K562 (cell line): ENCODE measurements around the gene ATP5PB. TPM values are rescaled to one million over a fixed set of nuclear protein-coding genes. Genes with fewer than 3 reads are reported as not detected.

Experiments used
- CC2D1A ChIP-seq: fragments of 450-650 bp; IDR thresholded peaks from 2 replicates; pipeline ENCODE4 v1.6.1; 2017; ENCODE audit warnings: mild to moderate bottlenecking
- CREBBP ChIP-seq: IDR thresholded peaks from one replicate; pipeline ENCODE4 v1.6.1; 2012; ENCODE audit warnings: low read depth, mild to moderate bottlenecking, control low read depth, inconsistent platforms, low read length
- DNMT1 ChIP-seq: fragments of 450-650 bp; IDR thresholded peaks from 2 replicates; pipeline ENCODE4 v1.6.1; 2016; ENCODE audit warnings: antibody characterized with exemption, mild to moderate bottlenecking
- DPF2 ChIP-seq: fragments of 450-650 bp; IDR thresholded peaks from 2 replicates; pipeline ENCODE4 v1.6.1; 2016
- FOS ChIP-seq: IDR thresholded peaks from 3 replicates; pipeline ENCODE4 v1.6.1; 2011; ENCODE audit not compliant: insufficient read length; ENCODE audit errors: extremely low read depth
- FOXJ2 ChIP-seq: fragments of 200-800 bp; sonication (Bioruptor generic); IDR thresholded peaks from 2 replicates; pipeline ENCODE4 v1.6.1; 2016; ENCODE audit warnings: missing genetic modification characterization, missing compliant biosample characterization
- HNRNPK ChIP-seq: fragments of 200-400 bp; formaldehyde crosslinking; IDR thresholded peaks from one replicate; pipeline ENCODE4 v1.6.1; 2018; ENCODE audit warnings: mild to moderate bottlenecking, low read depth, low read length; ENCODE audit not compliant: poor library complexity, severe bottlenecking
- KDM1A ChIP-seq, 2 experiments: fragments of 450-650 bp; IDR thresholded peaks; 2 replicates each; pipeline ENCODE4 v1.6.1; 2016; ENCODE audit warnings: mild to moderate bottlenecking in 2 of 2
- KLF16 ChIP-seq: IDR thresholded peaks from 2 replicates; pipeline ENCODE4 v1.6.1; 2016; ENCODE audit warnings: antibody characterized with exemption
- POLR2H ChIP-seq: IDR thresholded peaks from 2 replicates; pipeline ENCODE4 v1.6.1; 2016; ENCODE audit warnings: missing genetic modification characterization, low read depth, mild to moderate bottlenecking, control low read depth, missing compliant biosample characterization, moderate library complexity
- STAT5B ChIP-seq: fragments of 250-450 bp; sonication (Bioruptor Pico); IDR thresholded peaks from 2 replicates; pipeline ENCODE4 v1.8.0; 2021; ENCODE audit warnings: mild to moderate bottlenecking, inconsistent platforms
- XRCC4 ChIP-seq: IDR thresholded peaks from one replicate; pipeline ENCODE4 v1.6.1; 2011; ENCODE audit not compliant: insufficient read depth, insufficient read length; ENCODE audit errors: extremely low read depth
- ZBTB1 ChIP-seq: sonication (generic); formaldehyde crosslinking; IDR thresholded peaks from 2 replicates; pipeline ENCODE4 v1.8.1; 2023; ENCODE audit warnings: missing genetic modification reagents, low read depth, mild to moderate bottlenecking, borderline replicate concordance
- ZBTB26 ChIP-seq: fragments of 450-650 bp; formaldehyde crosslinking; IDR thresholded peaks from 2 replicates; pipeline ENCODE4 v1.4.0; 2022; ENCODE audit warnings: missing genetic modification characterization
- ZHX1 ChIP-seq: fragments of 150-350 bp; conservative IDR thresholded peaks from 2 replicates; pipeline ENCODE4 v1.6.1; 2014; ENCODE audit warnings: low read length
- ZNF174 ChIP-seq: fragments of 250-450 bp; sonication (Bioruptor Pico); IDR thresholded peaks from 2 replicates; pipeline ENCODE4 v1.4.0; 2020; ENCODE audit warnings: mild to moderate bottlenecking
- ZNF253 ChIP-seq: fragments of 250-450 bp; sonication (Bioruptor Pico); conservative IDR thresholded peaks from 2 replicates; pipeline ENCODE4 v1.6.1; 2021; ENCODE audit warnings: mild to moderate bottlenecking
- ZNF318 ChIP-seq, 2 experiments: fragments of 450-650 bp; IDR thresholded peaks; 2 replicates each; pipeline ENCODE4 v1.6.1; 2016; ENCODE audit warnings: mild to moderate bottlenecking in 2 of 2, borderline replicate concordance in 1 of 2, low read depth in 1 of 2, moderate library complexity in 1 of 2
- ZNF778 ChIP-seq: fragments of 450-650 bp; formaldehyde crosslinking; IDR thresholded peaks from 2 replicates; pipeline ENCODE4 v1.4.0; 2020; ENCODE audit warnings: mild to moderate bottlenecking, moderate library complexity
- polyA plus RNA-seq, 8 experiments: library from polyadenylated mRNA; depleted of rRNA in 4 of 8; stranded (reverse) in 5 of 8; unstranded in 3 of 8; fragments of >200 nt; fragmentation: Nextera tagmentation in 2 of 8; fragmentation: Illumina TruSeq in 1 of 8; extraction: Ambion mirVana in 2 of 8; extraction: Trizol in 1 of 8; gene quantifications; 2 replicates each; pipeline versions ENCODE4 v1.2.1 to v1.2.3, GENCODE V29; 2011 to 2014; ENCODE audit warnings: inconsistent platforms in 1 of 8, missing spikeins in 1 of 8
- total RNA-seq, 7 experiments: library from RNA; depleted of rRNA in 6 of 7; stranded (reverse); fragments of >200 nt in 6 of 7; fragmentation: Illumina TruSeq in 2 of 7; extraction: Trizol in 2 of 7; gene quantifications; 2 replicates each; pipeline versions ENCODE4 v1.2.1 to v1.2.3, GENCODE V29; 2011 to 2021; ENCODE audit warnings: low replicate concordance in 1 of 7

ATP5PB gene
- total and polyA plus RNA-seq, 9 of the 15 experiments (the other 6 are each of a cell fraction or from before 2014, with no cell fraction given), result 651 to 2,735 (median 1,061) TPM

- TF ChIP-seq STAT5B (no peak), DPF2 (peak; percentile 49; the same call in 1 of the 2 replicates), CREBBP (no peak), POLR2H (tag) (no peak), ZBTB26 (CRISPR knock-in tag) (peak; percentile 80; the same call in 1 of the 2 replicates), ZBTB1 (CRISPR knock-in tag) (no peak), DNMT1 (no peak), HNRNPK (no peak), KDM1A (IDR thresholded peaks at IDR 0.05) (no peak), FOS (no peak), FOXJ2 (tag) (no peak), ZNF253 (CRISPR knock-in tag) (no peak), KLF16 (no peak), CC2D1A (no peak), ZNF318 (IDR thresholded peaks at IDR 0.05; ENCODE audit: borderline replicate concordance in 1 of 2, low read depth in 1 of 2) (no peak), ZHX1 (no peak), ZNF778 (CRISPR knock-in tag) (no peak), ZNF174 (CRISPR knock-in tag) (no peak), XRCC4 (no peak)
Measured at GRCh38 chr1:111503585-111504060, 54.4 kb downstream of the ATP5PB start, which contains the start of the genes ADORA3 and TMIGD3 (continued).
